DOHH2 (cell line): ENCODE data around the gene ASGR2.

Experiments used
- EZH2phosphoT487 ChIP-seq: fragments of 200-600 bp; sonication (generic); IDR thresholded peaks from 2 replicates; pipeline ENCODE4 v1.6.1; 2017; ENCODE audit warnings: borderline replicate concordance, mild to moderate bottlenecking, antibody characterized with exemption, low read length, moderate library complexity, mixed read lengths
- TF ChIP-seq, protein P1 (sequence below): fragments of 200-600 bp; sonication (generic); IDR thresholded peaks from one replicate; pipeline ENCODE4 v1.5.1; 2014; ENCODE audit warnings: antibody characterized with exemption, mild to moderate bottlenecking, low read depth, low read length; ENCODE audit not compliant: poor library complexity, severe bottlenecking

DNA sequence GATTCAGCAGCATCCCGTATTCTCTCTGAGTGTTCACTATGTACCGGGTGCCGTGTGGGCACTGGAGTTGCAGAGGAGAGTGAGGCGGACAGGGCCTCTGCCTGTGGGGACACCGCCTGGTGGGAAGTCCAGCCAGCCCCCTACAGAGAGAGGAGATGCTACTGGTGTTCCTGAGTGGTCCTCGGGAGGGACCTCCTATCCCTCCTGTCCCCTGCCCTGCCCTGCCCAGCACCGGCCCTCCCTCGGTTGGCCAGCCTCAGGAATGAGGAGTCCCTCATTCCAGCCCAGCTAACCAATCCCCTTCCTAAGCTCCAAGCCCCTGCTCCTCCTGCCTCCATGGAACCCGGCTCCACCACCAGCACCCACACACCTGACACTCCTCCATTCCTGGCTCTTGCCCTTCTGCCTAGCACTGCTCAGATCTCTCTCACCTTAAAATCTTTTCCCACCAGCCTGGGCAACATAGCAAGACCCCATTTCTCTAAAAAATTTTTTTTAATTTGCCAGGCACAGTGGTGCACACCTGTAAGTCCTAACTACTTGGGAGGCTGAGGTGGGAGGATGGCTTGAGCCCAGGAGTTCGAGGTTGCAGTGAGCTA lies 2.0 kb downstream of the ASGR2 start:
- TF ChIP-seq, protein P1, sequence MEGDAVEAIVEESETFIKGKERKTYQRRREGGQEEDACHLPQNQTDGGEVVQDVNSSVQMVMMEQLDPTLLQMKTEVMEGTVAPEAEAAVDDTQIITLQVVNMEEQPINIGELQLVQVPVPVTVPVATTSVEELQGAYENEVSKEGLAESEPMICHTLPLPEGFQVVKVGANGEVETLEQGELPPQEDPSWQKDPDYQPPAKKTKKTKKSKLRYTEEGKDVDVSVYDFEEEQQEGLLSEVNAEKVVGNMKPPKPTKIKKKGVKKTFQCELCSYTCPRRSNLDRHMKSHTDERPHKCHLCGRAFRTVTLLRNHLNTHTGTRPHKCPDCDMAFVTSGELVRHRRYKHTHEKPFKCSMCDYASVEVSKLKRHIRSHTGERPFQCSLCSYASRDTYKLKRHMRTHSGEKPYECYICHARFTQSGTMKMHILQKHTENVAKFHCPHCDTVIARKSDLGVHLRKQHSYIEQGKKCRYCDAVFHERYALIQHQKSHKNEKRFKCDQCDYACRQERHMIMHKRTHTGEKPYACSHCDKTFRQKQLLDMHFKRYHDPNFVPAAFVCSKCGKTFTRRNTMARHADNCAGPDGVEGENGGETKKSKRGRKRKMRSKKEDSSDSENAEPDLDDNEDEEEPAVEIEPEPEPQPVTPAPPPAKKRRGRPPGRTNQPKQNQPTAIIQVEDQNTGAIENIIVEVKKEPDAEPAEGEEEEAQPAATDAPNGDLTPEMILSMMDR, result no peak
- TF ChIP-seq EZH2phosphoT487, result no peak
